ENCODE results near the gene ITM2B. TPM values are rescaled to one million over a fixed set of nuclear protein-coding genes. Genes with fewer than 3 reads are reported as not detected.
A peak's percentile ranks its signal among the peaks of the same experiment; 100 is the strongest.
"Not testable (repeated sequence)": the region's sequence is repeated elsewhere in the genome, so short reads cannot be mapped to it uniquely, and the experiment has no call there.

ITM2B gene
- total RNA-seq, 1 donor from 2014 or later = 791 TPM

- no peak for DNase-seq (ENCODE audit: low spot score)
Observed at GRCh38 chr13:48224701-48225100, 8.3 kb upstream of the ITM2B start.

DNA sequence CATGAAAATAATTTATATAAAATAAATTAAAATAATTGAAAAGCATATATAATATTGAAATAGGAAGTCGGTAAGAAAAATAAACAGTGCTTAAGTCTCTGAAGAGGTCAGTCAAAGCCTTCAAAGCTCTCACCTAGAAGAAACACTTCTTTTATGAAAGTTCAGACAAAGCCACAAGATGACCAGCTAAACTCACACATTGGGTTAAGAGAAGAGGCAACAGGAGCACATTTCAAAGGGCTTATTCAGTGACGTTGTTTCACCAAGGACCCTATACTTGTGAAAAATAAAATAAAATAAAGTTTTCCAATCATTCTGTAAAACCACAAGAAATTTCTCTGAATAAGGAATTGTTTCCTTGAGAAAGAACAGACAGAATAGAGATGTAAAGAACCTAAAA is 2.5 kb upstream of the ITM2B start:
- no peak for DNase-seq (ENCODE audit: low spot score)

GRCh38 chr13:48231080-48231479 is 1.9 kb upstream of the ITM2B start:
- DNase-seq (ENCODE audit: low spot score) = no peak

- no peak for DNase-seq (ENCODE audit: low spot score)
Observed at GRCh38 chr13:48231933-48232332, 1.1 kb upstream of the ITM2B start.

DNA sequence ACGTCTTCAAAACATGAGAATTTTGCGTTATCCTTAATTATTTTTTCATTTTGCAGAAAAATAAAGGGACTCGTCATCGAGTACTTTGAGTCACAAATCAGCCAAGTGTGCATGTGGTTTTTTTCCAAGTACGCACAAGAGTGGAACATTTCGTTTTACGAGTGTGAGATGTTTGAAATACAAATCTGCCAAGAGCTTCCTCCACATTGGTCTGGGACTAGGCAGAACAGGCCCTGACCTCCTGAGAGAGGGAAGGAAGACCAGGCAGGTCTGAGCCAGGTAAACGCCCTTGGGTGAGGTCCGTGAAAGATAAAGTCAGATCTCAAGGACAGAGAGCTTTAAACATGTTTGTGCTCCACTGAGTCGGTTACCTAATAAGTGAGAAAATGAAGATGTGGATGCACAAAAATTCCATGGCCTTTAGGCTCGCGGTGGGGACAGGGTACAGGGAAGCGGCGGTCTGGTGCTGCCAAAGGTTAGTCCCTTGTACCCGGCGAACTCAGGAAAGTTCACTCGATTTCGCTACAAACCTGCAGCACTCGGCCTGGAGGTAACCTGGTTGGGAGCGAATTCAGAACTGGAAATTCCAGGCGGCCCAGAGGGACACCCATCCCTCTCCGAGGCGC is 473 bp upstream of the ITM2B start:
- DNase-seq (ENCODE audit: low spot score) = peak; percentile 38

- DNase-seq (ENCODE audit: low spot score) = no peak
Observed at GRCh38 chr13:48233889-48234488, 983 bp downstream of the ITM2B start.

- no peak for DNase-seq (ENCODE audit: low spot score)
Observed at GRCh38 chr13:48234566-48235340, 1.7 kb downstream of the ITM2B start.

DNA sequence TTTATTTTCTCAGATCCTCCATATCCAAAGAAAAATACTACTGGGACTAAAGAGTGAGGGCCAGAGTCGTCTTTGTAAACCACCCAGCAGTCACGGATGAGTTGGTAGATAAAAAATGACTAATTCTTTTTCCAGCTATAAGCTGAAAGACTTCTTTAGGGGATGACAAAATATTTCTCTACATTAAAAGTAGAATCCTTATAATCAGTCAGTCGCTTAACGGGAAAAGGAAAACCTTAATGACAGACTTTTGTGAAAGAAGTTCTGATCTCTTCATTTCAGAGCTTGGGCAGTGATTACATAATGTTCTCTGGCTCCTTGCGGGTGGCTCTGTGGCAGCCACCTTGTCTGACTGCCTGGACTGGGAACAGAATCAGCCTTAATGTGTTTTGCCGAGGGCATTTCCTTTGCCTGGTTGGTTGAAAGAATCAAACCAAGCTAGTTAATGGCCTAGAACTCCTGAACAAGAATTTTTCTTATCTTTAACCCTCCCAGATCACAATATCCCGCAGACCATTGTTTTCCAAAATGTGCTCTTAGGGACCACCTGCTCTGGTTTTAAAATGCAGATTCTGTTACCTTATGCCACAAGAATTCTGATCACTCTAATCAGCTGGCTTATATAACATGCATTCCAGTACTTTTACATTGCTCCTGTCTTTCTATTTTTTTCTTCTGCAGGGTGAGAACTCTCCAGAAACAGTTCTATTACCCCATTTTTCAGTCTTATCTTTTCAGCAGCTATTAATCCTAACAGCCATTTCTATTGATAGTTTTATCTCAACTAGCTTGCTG is 2.5 kb downstream of the ITM2B start:
- no peak for DNase-seq (ENCODE audit: low spot score)

- no peak for DNase-seq (ENCODE audit: low spot score)
Observed at GRCh38 chr13:48236528-48237353, 3.7 kb downstream of the ITM2B start.

DNA sequence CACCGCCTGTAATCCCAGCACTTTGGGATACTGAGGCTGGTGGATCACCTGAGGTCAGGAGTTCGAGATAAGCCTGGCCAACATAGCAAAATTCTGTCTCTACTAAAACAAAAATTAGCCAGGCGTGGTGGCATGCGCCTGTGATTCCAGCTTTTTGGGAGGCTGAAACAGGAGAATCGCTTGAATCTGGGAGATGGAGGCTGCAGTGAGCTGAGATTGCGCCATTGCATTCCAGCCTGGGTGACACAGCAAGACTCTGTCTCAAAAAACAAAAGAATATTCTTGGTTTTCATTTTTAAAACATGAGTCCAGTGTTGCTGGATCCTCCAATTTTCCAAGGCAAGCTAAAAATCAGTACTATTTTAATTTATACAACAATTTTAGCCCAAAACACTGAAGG is 6.4 kb downstream of the ITM2B start:
- DNase-seq (ENCODE audit: low spot score) = not testable (repeated sequence)

DNA sequence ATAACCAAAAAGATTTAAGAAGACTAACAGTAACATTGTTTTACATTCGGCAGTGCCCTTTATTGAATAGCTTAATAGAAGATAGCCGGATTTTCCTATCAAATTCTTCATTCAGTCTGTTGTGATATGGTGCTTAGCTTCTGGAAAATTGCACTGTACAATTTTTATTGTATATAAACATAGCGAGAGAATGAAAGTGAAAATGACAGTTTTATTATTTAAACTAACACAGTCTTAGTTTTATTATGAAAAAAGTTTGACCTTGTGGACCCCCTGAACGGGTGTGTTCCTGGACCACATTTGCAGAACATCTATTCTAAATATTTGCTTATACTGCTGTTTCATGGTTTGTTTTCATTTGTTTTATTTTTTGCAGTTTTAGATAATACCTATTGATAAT is 8.6 kb downstream of the ITM2B start:
- DNase-seq (ENCODE audit: low spot score) = no peak

DNA sequence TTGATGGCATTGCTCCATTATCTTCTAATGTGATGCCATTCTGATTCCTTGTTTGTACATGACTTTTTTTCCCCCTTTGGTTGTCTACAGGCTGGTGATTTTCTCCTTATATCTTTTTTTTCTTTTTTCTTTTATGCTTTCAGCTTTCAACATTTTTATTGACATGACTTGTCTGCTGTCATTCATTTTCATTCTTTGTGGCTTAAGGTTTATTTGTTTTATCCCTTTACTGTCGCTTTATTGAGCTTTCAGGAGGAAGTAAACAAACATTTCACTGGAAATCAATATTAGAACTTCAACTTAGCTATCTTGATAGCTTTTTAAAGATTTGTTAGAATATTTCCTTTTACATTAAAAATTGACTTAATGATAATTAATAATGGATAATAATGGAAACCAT is 9.7 kb downstream of the ITM2B start:
- DNase-seq (ENCODE audit: low spot score) = no peak

DNA sequence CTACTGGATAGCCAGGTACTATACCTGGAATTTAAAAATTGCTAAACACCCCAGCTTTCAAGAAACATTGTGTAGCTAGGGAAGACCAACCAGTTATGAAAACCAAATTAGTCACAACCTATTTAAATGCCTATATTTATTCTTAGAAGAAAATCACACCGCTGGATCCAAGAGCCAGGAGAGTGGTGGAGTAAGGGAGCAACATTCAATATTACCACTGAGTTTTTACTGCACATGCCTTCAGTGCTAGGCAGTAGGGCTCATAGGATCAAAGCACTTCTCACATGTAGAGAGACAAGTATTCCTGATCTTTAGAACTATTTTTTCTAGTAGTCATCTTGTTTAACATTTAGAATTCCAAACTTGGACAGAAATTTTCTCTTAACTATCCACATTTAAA is 11.2 kb downstream of the ITM2B start:
- DNase-seq (ENCODE audit: low spot score) = no peak

DNA sequence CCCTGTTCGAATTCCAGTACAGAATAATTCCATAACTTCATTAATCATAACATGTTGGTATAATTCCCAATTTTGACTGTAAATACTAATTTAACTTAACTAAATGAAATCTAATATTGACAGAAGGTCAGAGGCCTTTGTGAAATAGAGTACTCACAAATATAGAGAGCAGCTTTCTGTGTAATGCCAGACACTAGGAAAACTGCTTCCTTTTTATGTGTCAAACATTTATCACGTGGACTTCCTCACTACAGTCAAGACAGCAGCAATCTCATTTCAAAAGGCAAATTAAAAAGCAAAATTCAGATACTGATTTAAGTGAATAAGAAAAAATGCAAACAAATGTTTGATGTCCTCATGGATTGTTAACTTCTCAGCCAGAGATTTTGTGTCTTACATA is 13.1 kb downstream of the ITM2B start:
- no peak for DNase-seq (ENCODE audit: low spot score)

- no peak for DNase-seq (ENCODE audit: low spot score)
Observed at GRCh38 chr13:48249018-48249417, 16.0 kb downstream of the ITM2B start.

- no peak for DNase-seq (ENCODE audit: low spot score)
Observed at GRCh38 chr13:48251611-48252081, 18.6 kb downstream of the ITM2B start.

- no peak for DNase-seq (ENCODE audit: low spot score)
Observed at GRCh38 chr13:48252176-48252575, 19.2 kb downstream of the ITM2B start.

- DNase-seq (ENCODE audit: low spot score) = no peak
Observed at GRCh38 chr13:48253849-48254248, 20.8 kb downstream of the ITM2B start.

DNA sequence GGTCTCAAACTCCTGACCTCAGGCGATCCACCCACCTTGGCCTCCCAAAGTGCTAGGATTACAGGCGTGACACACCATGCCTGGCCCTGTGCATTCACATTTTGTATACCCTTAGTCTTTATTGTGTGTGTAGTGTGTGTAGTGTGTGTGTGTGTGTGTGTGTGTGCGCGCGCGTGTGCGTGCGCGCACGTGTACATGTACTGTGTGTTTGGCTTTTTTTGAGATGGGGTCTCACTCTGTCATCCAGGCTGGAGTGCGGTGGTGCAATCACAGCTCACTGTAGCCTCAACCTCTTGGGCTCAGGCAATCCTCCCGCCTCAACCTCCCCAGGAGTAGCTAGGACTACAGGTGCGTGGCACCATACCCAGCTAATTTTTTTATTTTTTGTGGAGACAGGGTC is 22.1 kb downstream of the ITM2B start:
- DNase-seq (ENCODE audit: low spot score) = no peak

DNA sequence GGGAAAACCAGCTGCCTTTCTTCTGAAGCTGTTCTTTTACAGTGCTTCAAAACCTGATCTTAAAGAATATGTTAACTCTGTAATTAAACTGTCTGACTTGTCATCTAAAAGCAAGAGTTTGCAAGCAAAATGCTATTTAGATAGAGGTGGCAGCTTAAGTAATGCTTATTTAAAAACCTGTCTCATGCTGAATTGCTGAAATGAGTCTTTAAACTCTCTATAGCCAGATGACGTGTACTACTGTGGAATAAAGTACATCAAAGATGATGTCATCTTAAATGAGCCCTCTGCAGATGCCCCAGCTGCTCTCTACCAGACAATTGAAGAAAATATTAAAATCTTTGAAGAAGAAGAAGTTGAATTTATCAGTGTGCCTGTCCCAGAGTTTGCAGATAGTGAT is 22.9 kb downstream of the ITM2B start:
- no peak for DNase-seq (ENCODE audit: low spot score)

GRCh38 chr13:48258002-48258401 is 25.0 kb downstream of the ITM2B start:
- no peak for DNase-seq (ENCODE audit: low spot score)

Data from mucosa of gallbladder (tissue), 1 donor.